Effector memory CD8-positive, alpha-beta T cell (primary cell): ENCODE results near the gene PLD1.

ENCODE experiments used
- ATAC-seq: fragments of 150-1000 bp; cut with Tn5 transposase; replicated peaks from 2 replicates; pipeline ENCODE4 v1.10.0; 2021; ENCODE audit warnings: mild to moderate bottlenecking, moderate library complexity
- DNase-seq, 3 experiments: peaks; one replicate each; pipeline ENCODE4 v3.0.0; 2021
- H3K27ac Mint-ChIP-seq, 2 donors: one replicate each; pipeline ENCODE4 v1.8.0; 2022; ENCODE audit warnings: mild to moderate bottlenecking in 2 of 2, mixed read lengths in 2 of 2, moderate library complexity in 2 of 2
- H3K27me3 Mint-ChIP-seq, 2 donors: one replicate each; pipeline ENCODE4 v1.8.0; 2022; ENCODE audit warnings: mixed read lengths in 2 of 2
- H3K36me3 Mint-ChIP-seq: one replicate; pipeline ENCODE4 v1.8.0; 2022; ENCODE audit warnings: mild to moderate bottlenecking, moderate library complexity, mixed read lengths; ENCODE audit not compliant: insufficient read depth
- H3K4me1 Mint-ChIP-seq, 2 donors: one replicate each; pipeline ENCODE4 v1.8.0; 2022; ENCODE audit warnings: low read depth in 2 of 2, mixed read lengths in 2 of 2
- H3K4me3 Mint-ChIP-seq, 2 donors: one replicate each; pipeline ENCODE4 v1.8.0; 2022; ENCODE audit warnings: mild to moderate bottlenecking in 2 of 2, mixed read lengths in 2 of 2, moderate library complexity in 2 of 2
- H3K9me3 Mint-ChIP-seq, 2 donors: one replicate each; pipeline ENCODE4 v1.8.0; 2022; ENCODE audit warnings: mixed read lengths in 2 of 2

Gene PLD1

DNA sequence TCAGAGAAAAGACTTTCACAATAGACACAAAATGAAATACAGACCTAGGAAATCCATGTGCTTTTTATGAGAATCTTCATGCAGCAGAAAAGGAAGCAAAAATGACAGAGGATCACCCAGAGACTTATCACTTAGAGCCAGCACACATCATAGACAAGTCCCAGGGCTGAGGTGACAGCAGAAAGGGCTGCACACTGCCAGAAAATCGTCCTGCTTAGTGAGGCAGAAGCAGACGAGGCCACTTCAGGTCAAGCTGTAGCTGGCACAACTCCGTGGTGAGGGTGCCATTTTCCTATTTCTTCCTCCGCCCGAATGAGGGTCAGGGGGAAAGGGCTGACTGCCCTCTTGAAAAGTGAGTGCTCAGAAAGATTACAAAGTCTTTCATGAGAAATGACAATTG, 254.1 kb downstream of the PLD1 start:
- ATAC-seq (no peak), DNase-seq (no peak)
- no peak overlapping the region for H3K27ac Mint-ChIP-seq
- H3K27me3 Mint-ChIP-seq, result no peaks in the 10 kb centered on the region
- no peaks in the 10 kb centered on the region for H3K9me3 Mint-ChIP-seq
- H3K36me3 Mint-ChIP-seq, result peaks cover 5% of the 10 kb centered on the region
- H3K4me1 Mint-ChIP-seq, result peaks cover 1 to 3% of the 10 kb centered on the region in 2 donors
- no peak overlapping the region for H3K4me3 Mint-ChIP-seq

DNA sequence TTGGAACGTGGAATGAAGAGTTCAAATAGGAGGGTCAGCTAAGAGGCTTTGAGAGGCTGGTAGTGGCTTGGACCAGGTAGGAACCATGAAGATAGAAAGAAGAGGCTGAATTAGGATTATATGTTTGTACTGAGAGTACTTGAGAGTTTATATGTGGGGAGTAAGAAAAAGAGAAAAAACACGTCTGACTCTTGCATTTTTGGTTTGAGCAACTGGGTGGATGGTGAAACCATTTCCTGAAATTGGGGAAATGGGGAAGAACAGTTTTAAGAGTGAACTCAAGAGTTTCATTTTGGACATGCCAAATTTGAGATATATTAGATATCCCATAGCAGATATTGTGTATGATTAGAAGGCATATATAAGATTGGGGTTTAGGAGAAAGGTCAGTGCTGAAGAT, 257.2 kb downstream of the PLD1 start:
- H3K4me1 Mint-ChIP-seq, result no peaks in the 10 kb centered on the region
- H3K4me3 Mint-ChIP-seq, result no peak overlapping the region
- no peak overlapping the region for H3K27ac Mint-ChIP-seq
- H3K9me3 Mint-ChIP-seq, result no peaks in the 10 kb centered on the region
- ATAC-seq (no peak), DNase-seq (no peak)
- no peaks in the 10 kb centered on the region for H3K36me3 Mint-ChIP-seq
- no peaks in the 10 kb centered on the region for H3K27me3 Mint-ChIP-seq

DNA sequence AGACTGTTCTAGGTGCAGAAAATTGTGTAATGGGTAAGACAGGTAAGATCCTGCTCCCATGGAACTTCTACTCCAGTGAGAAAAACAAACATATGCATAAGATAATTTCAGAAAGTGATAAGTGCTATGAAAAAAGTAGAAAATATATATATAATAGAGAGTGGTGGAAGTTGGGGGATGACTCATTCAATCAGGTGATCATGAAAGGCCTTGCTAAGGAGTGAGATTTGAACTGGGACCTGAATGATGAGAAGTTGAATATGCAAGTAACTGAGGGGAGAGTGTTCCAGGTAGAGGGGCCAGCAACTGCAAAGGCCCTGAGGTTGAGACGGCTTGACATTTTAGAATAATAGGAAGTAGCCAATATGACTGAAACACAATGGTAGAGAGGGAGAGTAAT, 257.8 kb downstream of the PLD1 start:
- H3K27me3 Mint-ChIP-seq, result no peaks in the 10 kb centered on the region
- H3K4me3 Mint-ChIP-seq, result no peak overlapping the region
- no peak for DNase-seq
- no peaks in the 10 kb centered on the region for H3K4me1 Mint-ChIP-seq
- no peaks in the 10 kb centered on the region for H3K36me3 Mint-ChIP-seq
- no peak overlapping the region for H3K27ac Mint-ChIP-seq
- no peaks in the 10 kb centered on the region for H3K9me3 Mint-ChIP-seq
- no peak for ATAC-seq

- H3K27ac Mint-ChIP-seq, result no peak overlapping the region
- H3K27me3 Mint-ChIP-seq, result no peaks in the 10 kb centered on the region
- no peaks in the 10 kb centered on the region for H3K9me3 Mint-ChIP-seq
- H3K36me3 Mint-ChIP-seq, result no peaks in the 10 kb centered on the region
- DNase-seq, result no peak
- H3K4me3 Mint-ChIP-seq, result no peak overlapping the region
- no peaks in the 10 kb centered on the region for H3K4me1 Mint-ChIP-seq
- ATAC-seq, result no peak
Observed at GRCh38 chr3:171551296-171551695, 259.0 kb downstream of the PLD1 start.
